PC-9 (cell line): ENCODE measurements around the gene GLOD4. TPM values are rescaled to one million over a fixed set of nuclear protein-coding genes. Genes with fewer than 3 reads are reported as not detected.

Source experiments
- BruUV-seq: library from RNA; stranded (reverse); fragments of 400-500 nt; replicated peaks from 2 replicates; lab custom pipeline; 2021; lab: Mats Ljungman, UMichigan
- CTCF ChIA-PET: fragments of 300-600 bp; sonication (Branson Sonifier 250); formaldehyde crosslinking; loops from one replicate; lab custom pipeline; 2022; ENCODE audit warnings: antibody characterized with exemption; lab: Charles Lee
- POLR2A ChIA-PET: fragments of 300-600 bp; sonication (Branson Sonifier 250); formaldehyde crosslinking; loops from one replicate; lab custom pipeline; 2022; ENCODE audit warnings: antibody characterized with exemption; ENCODE audit not compliant: unreplicated experiment; lab: Charles Lee
- DNase-seq, 2 experiments: peaks; one replicate each; pipeline versions ENCODE4 v3.0.0 to v3.0.0-alpha.2; 2015 to 2022; ENCODE audit warnings: mixed read lengths in 1 of 2
- H2AFZ ChIP-seq: fragments of 200-600 bp; sonication (generic); 2 replicates; pipeline ENCODE4 v1.8.1; 2017; ENCODE audit warnings: antibody characterized with exemption
- H3F3A ChIP-seq: fragments of 200-600 bp; sonication (generic); 2 replicates; pipeline ENCODE4 v1.8.1; 2017; ENCODE audit warnings: antibody characterized with exemption, mild to moderate bottlenecking, low read depth; ENCODE audit not compliant: insufficient read depth
- H3K27ac ChIP-seq: fragments of 200-600 bp; sonication (generic); 2 replicates; pipeline ENCODE4 v1.6.1; 2016; ENCODE audit warnings: mixed run types
- H3K27me3 ChIP-seq: fragments of 200-600 bp; sonication (generic); 2 replicates; pipeline ENCODE4 v1.6.1; 2016; ENCODE audit warnings: low read depth, mixed run types; ENCODE audit not compliant: insufficient read depth
- H3K36me3 ChIP-seq: fragments of 200-600 bp; sonication (generic); 2 replicates; pipeline ENCODE4 v1.6.1; 2016; ENCODE audit warnings: low read depth, mixed run types
- H3K4me1 ChIP-seq: fragments of 200-600 bp; sonication (generic); replicated peaks from 2 replicates; pipeline ENCODE4 v1.6.1; 2016; ENCODE audit warnings: mixed run types; ENCODE audit not compliant: insufficient read depth
- H3K4me2 ChIP-seq: fragments of 200-600 bp; sonication (generic); 2 replicates; pipeline ENCODE4 v1.6.1; 2017; ENCODE audit warnings: mixed run types
- H3K4me3 ChIP-seq: fragments of 200-600 bp; sonication (generic); 2 replicates; pipeline ENCODE4 v1.6.1; 2016; ENCODE audit warnings: mixed run types
- H3K79me2 ChIP-seq: fragments of 200-600 bp; sonication (generic); 2 replicates; pipeline ENCODE4 v1.6.1; 2017; ENCODE audit warnings: low read depth, mixed run types
- H3K9me2 ChIP-seq: fragments of 200-600 bp; sonication (generic); 2 replicates; pipeline ENCODE4 v1.8.1; 2017; ENCODE audit warnings: mild to moderate bottlenecking; ENCODE audit not compliant: insufficient read depth
- H3K9me3 ChIP-seq: fragments of 200-600 bp; sonication (generic); 2 replicates; pipeline ENCODE4 v1.8.1; 2016; ENCODE audit warnings: low read depth; ENCODE audit not compliant: insufficient read depth
- H4K20me1 ChIP-seq: fragments of 200-600 bp; sonication (generic); 2 replicates; pipeline ENCODE4 v1.8.1; 2017; ENCODE audit not compliant: insufficient read depth
- EZH2 ChIP-seq: fragments of 200-600 bp; sonication (generic); IDR thresholded peaks from 2 replicates; pipeline ENCODE4 v1.8.0; 2017; ENCODE audit warnings: antibody characterized with exemption, low read depth
- intact Hi-C: fragments of 100-400 bp; cut with micrococcal nuclease; formaldehyde crosslinking; loops from one replicate; pipeline ENCODE4 v1.10.0; 2022; ENCODE audit not compliant: unreplicated experiment
- total RNA-seq: library from RNA; stranded (reverse); gene quantifications from 2 replicates; pipeline ENCODE4 v1.2.3, GENCODE V29; 2021
- TF ChIP-seq, protein P1 (sequence below): fragments of 200-600 bp; sonication (generic); conservative IDR thresholded peaks from 2 replicates; pipeline ENCODE4 v1.6.1; 2017; ENCODE audit warnings: mixed run types, antibody characterized with exemption, mild to moderate bottlenecking, moderate library complexity

Gene GLOD4
- total RNA-seq, 1 experiment from 2014 or later = 110 TPM

GRCh38 chr17:728911-729310 lies 53.2 kb downstream of the GLOD4 start:
- no peak for DNase-seq
- no peak overlapping the region for H2AFZ ChIP-seq

GRCh38 chr17:726271-726919 lies 55.7 kb downstream of the GLOD4 start:
- Histone ChIP-seq H3K4me2 (no peak overlapping the region), H2AFZ (no peak overlapping the region), H3K9me3 (no peaks in the 10 kb centered on the region), H3K79me2 (no peaks in the 10 kb centered on the region), H3K9me2 (no peaks in the 10 kb centered on the region), H3K27me3 (no peaks in the 10 kb centered on the region), H3K36me3 (no peaks in the 10 kb centered on the region), H4K20me1 (peaks cover 5% of the 10 kb centered on the region; the same call in 1 of the 2 replicates), H3K27ac (no peak overlapping the region), H3F3A (peaks cover 22% of the 10 kb centered on the region; the same call in 1 of the 2 replicates), H3K4me1 (no peaks in the 10 kb centered on the region), H3K4me3 (no peak overlapping the region)
- CTCF ChIA-PET = interaction anchor here (0.7 kb wide), 1 partner anchor 575 kb away, joined by 4 read pairs; no protein-coding TSS in a partner anchor
- POLR2A ChIA-PET = no interaction called here
- TF ChIP-seq, protein P1, sequence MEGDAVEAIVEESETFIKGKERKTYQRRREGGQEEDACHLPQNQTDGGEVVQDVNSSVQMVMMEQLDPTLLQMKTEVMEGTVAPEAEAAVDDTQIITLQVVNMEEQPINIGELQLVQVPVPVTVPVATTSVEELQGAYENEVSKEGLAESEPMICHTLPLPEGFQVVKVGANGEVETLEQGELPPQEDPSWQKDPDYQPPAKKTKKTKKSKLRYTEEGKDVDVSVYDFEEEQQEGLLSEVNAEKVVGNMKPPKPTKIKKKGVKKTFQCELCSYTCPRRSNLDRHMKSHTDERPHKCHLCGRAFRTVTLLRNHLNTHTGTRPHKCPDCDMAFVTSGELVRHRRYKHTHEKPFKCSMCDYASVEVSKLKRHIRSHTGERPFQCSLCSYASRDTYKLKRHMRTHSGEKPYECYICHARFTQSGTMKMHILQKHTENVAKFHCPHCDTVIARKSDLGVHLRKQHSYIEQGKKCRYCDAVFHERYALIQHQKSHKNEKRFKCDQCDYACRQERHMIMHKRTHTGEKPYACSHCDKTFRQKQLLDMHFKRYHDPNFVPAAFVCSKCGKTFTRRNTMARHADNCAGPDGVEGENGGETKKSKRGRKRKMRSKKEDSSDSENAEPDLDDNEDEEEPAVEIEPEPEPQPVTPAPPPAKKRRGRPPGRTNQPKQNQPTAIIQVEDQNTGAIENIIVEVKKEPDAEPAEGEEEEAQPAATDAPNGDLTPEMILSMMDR = no peak
- no peak for TF ChIP-seq EZH2
- BruUV-seq = no TSS peak
- DNase-seq = no peak
- intact Hi-C loops = no loop called here

More at GRCh38 chr17:728911-729310, 53.2 kb downstream of the GLOD4 start:
- peaks cover 8% of the 10 kb centered on the region for H3K79me2 ChIP-seq
- no peaks in the 10 kb centered on the region for H3K9me3 ChIP-seq
- H3K4me2 ChIP-seq = no peak overlapping the region
- ChIA-PET CTCF (no interaction called here), POLR2A (interaction anchor here (0.5 kb wide), 1 partner anchor 11 kb away, joined by 5 read pairs; no protein-coding TSS in a partner anchor)
- H4K20me1 ChIP-seq = peaks cover 5% of the 10 kb centered on the region; the same call in 1 of the 2 replicates
- no TSS peak for BruUV-seq
- no peaks in the 10 kb centered on the region for H3K27me3 ChIP-seq
- no peak overlapping the region for H3K4me3 ChIP-seq
- H3K27ac ChIP-seq = no peak overlapping the region
- TF ChIP-seq, protein P1 = no peak
- no peak for TF ChIP-seq EZH2
- H3K9me2 ChIP-seq = no peaks in the 10 kb centered on the region
- no peaks in the 10 kb centered on the region for H3K36me3 ChIP-seq
- peaks cover 7% of the 10 kb centered on the region for H3K4me1 ChIP-seq
- peaks cover 20% of the 10 kb centered on the region; the same call in 1 of the 2 replicates for H3F3A ChIP-seq
- intact Hi-C loops = no loop called here

DNA sequence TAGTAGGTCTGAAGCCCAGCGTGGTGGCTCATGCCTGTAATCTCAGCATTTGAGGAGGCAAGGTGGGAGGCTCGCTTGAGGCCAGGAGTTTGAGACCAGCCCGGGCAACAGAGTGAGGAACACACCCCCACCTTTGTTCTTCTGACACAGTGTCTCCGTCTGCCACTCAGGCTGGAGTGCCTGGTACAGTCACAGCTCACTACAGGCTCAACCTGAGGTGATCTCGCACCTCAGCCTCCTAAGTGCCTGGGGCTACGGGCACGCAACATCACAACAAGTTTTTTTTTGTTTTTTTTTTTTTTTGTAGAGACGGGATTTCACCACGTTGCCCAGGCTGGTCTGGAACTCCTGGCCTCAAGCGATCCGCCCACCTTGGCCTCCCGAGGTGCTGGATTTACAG lies 56.3 kb downstream of the GLOD4 start:
- Histone ChIP-seq H2AFZ (no peak overlapping the region), H3K9me3 (no peaks in the 10 kb centered on the region), H3K9me2 (no peaks in the 10 kb centered on the region), H4K20me1 (peaks cover 3% of the 10 kb centered on the region; the same call in 1 of the 2 replicates), H3K27ac (no peak overlapping the region), H3K4me2 (no peak overlapping the region), H3K79me2 (no peaks in the 10 kb centered on the region), H3F3A (peaks cover 23% of the 10 kb centered on the region; the same call in 1 of the 2 replicates), H3K4me3 (no peak overlapping the region), H3K4me1 (no peaks in the 10 kb centered on the region), H3K27me3 (no peaks in the 10 kb centered on the region), H3K36me3 (no peaks in the 10 kb centered on the region)
- no TSS peak for BruUV-seq
- intact Hi-C loops = no loop called here
- DNase-seq = no peak
- TF ChIP-seq, protein P1 = no peak
- TF ChIP-seq EZH2 = no peak
- ChIA-PET CTCF (no interaction called here), POLR2A (no interaction called here)
